Measurements from ENCODE around the gene TK2. TPM values are rescaled to one million over a fixed set of nuclear protein-coding genes. Genes with fewer than 3 reads are reported as not detected.

Gene TK2
- total and polyA plus RNA-seq, 2 donors (not counting 1 experiment from before 2014, with no cell fraction given): 34.8 to 73.7 TPM

DNA sequence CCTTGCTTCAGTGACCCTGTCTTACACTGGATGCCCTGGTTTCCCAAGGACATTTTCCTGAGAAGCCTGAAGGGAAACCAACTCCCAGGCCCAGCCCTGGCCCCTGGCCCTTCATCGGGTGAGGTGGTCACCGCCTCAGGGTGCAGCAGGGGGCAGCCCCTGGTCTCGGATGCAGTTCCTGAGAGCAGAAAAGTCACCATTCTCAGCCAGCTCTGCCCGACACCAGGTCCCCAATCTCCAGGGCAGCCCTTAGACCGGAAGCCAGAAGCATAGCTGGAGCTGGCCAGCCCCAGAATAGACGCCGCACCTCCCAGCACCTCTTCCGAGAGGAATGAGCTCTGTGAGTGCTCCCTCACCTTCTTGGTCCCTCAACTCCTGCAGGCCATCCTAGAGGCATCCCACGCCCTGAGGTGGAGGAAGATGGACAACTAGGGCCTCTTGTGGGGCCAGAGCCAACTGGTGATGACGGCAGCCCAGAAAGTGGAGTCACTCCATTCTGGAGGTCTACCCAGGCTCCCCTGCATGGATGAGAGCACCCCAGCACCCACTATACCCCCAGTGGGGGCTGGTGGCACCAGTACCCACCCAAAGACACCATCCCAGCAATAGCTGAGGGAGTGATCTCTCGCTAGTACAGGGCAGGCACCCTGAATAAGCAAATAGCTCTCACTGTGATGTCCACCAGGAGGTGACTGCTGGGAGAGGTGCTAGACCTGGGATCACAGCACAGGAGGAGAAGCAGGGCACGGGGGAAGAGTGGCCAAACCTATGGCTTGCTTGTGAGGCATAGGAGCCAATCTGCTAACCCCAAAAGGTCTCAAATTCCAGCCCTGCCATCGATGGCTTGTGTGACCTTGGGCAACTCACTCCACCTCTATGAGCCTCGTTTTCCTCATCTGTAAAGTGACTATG is 56.2 kb downstream of the TK2 start:
- no peaks in the 10 kb centered on the region for H3K36me3 ChIP-seq (ENCODE audit: control insufficient read depth, insufficient read depth, low read length)

DNA sequence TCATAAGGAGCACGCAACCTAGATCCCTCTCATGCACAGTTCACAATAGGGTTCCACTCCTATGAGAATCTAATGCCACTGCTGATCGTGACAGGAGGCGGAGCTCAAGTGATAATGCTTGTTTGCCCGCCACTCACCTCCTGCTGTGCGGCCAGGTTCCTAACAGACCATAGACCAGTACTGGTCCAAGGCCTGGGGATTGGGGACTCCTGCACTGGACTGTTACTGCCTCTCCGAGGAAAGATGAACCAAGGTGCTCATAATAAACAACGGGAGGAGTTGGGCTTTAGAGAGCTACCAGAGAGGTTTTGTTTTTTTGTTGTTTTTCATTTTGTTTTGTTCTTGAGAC is 58.2 kb downstream of the TK2 start:
- H3K27me3 ChIP-seq (ENCODE audit: control insufficient read depth, insufficient read depth, low read length): no peaks in the 10 kb centered on the region
- no peak overlapping the region for H3K4me2 ChIP-seq (ENCODE audit: extremely low read depth, insufficient read depth, low read length)
- H3K36me3 ChIP-seq (ENCODE audit: control insufficient read depth, insufficient read depth, low read length): no peaks in the 10 kb centered on the region
- H4K20me1 ChIP-seq (ENCODE audit: control insufficient read depth, extremely low read depth, insufficient read depth, low read length): no peaks in the 10 kb centered on the region
- peaks cover 4% of the 10 kb centered on the region for H3K4me1 ChIP-seq (ENCODE audit: control insufficient read depth, extremely low read depth, insufficient read depth, low read length)
- no peaks in the 10 kb centered on the region for H3K79me2 ChIP-seq (ENCODE audit: control insufficient read depth, insufficient read depth, low read length)
- H3K4me3 ChIP-seq (replicated peaks in 1 of 4; ENCODE audit: control extremely low read depth in 1 of 4, insufficient read depth in 1 of 4, low read depth in 3 of 4, low read length in 4 of 4): no peak overlapping the region
- H3K9ac ChIP-seq (ENCODE audit: insufficient read depth, low read length): no peak overlapping the region
- H2AFZ ChIP-seq (ENCODE audit: low read length): no peak overlapping the region
- no peak for TF ChIP-seq EZH2 (IDR thresholded peaks at IDR 0.05; ENCODE audit: low read length, missing control alignments)
- TF ChIP-seq, protein P1, sequence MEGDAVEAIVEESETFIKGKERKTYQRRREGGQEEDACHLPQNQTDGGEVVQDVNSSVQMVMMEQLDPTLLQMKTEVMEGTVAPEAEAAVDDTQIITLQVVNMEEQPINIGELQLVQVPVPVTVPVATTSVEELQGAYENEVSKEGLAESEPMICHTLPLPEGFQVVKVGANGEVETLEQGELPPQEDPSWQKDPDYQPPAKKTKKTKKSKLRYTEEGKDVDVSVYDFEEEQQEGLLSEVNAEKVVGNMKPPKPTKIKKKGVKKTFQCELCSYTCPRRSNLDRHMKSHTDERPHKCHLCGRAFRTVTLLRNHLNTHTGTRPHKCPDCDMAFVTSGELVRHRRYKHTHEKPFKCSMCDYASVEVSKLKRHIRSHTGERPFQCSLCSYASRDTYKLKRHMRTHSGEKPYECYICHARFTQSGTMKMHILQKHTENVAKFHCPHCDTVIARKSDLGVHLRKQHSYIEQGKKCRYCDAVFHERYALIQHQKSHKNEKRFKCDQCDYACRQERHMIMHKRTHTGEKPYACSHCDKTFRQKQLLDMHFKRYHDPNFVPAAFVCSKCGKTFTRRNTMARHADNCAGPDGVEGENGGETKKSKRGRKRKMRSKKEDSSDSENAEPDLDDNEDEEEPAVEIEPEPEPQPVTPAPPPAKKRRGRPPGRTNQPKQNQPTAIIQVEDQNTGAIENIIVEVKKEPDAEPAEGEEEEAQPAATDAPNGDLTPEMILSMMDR (conservative IDR thresholded peaks at IDR 0.05 in 1 of 2, IDR thresholded peaks at IDR 0.05 in 1 of 2; ENCODE audit: low read depth in 1 of 2, low read length in 2 of 2): no peak
- DNase-seq (ENCODE audit: low read depth in 2 of 2): no peak
- no peak overlapping the region for H3K27ac ChIP-seq (ENCODE audit: insufficient read depth, low read length)
- no peaks in the 10 kb centered on the region for H3K9me3 ChIP-seq (ENCODE audit: control insufficient read depth, insufficient read depth, low read depth, low read length)

More for the DNA sequence above, 56.2 kb downstream of the TK2 start:
- DNase-seq (ENCODE audit: low read depth in 2 of 2): no peak
- Histone ChIP-seq H4K20me1 (ENCODE audit: control insufficient read depth, extremely low read depth, insufficient read depth, low read length) (no peaks in the 10 kb centered on the region), H3K9ac (ENCODE audit: insufficient read depth, low read length) (no peak overlapping the region), H3K4me2 (ENCODE audit: extremely low read depth, insufficient read depth, low read length) (no peak overlapping the region), H3K27ac (ENCODE audit: insufficient read depth, low read length) (no peak overlapping the region), H3K4me3 (replicated peaks in 1 of 4; ENCODE audit: control extremely low read depth in 1 of 4, insufficient read depth in 1 of 4, low read depth in 3 of 4, low read length in 4 of 4) (no peak overlapping the region), H3K9me3 (ENCODE audit: control insufficient read depth, insufficient read depth, low read depth, low read length) (no peaks in the 10 kb centered on the region), H3K27me3 (ENCODE audit: control insufficient read depth, insufficient read depth, low read length) (no peaks in the 10 kb centered on the region), H3K79me2 (ENCODE audit: control insufficient read depth, insufficient read depth, low read length) (no peaks in the 10 kb centered on the region), H3K4me1 (ENCODE audit: control insufficient read depth, extremely low read depth, insufficient read depth, low read length) (no peaks in the 10 kb centered on the region), H2AFZ (ENCODE audit: low read length) (no peak overlapping the region)
- no peak for TF ChIP-seq EZH2 (IDR thresholded peaks at IDR 0.05; ENCODE audit: low read length, missing control alignments)
- TF ChIP-seq, protein P1 (conservative IDR thresholded peaks at IDR 0.05 in 1 of 2, IDR thresholded peaks at IDR 0.05 in 1 of 2; ENCODE audit: low read depth in 1 of 2, low read length in 2 of 2): no peak

DNA sequence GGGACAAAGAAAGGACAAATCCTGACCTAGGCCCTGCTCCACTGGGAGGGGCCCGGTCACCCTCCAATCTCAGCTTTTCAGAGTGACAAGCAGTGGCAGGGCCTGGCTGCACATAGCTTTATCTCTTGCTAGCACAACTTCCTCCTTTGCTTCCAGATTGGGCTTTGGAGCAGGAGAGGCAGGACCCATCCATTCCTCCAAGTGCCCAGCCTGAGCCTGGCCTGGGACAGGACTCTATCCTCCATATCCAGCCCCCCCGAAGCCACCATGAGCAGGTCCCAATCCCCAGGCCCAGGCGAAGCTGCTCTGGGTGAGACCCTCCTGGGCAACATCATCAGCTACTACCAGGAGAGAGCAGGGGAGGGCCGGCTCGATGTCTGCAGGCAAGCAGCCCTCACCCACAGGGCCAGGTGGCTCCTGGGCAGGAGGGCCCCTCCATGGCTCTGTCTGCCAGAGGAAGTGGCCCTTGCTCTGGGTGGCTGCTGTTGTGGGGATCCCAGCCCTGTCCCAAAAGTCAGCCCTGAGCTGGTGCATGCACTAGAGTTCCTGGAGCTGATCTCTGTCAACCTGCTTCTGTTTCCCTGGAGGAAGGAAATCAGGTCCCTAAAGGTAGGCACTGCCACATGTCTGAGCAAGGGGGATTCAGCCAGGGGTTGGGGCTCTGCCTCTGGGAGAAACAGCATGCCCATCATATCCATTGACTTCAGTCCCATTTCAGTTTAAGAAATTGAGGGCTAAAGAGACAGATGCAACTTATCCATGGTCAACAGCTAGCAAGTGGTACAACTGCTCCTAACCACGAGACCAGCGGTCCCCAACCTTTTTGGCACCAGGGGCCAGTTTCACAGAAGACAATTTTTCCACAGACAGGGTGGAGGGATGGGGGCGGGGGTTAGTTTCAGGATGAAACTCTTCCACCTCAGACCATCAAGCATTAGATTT is 58.9 kb downstream of the TK2 start:
- no peak overlapping the region for H3K9ac ChIP-seq (ENCODE audit: insufficient read depth, low read length)
- H2AFZ ChIP-seq (ENCODE audit: low read length): no peak overlapping the region
- H3K4me2 ChIP-seq (ENCODE audit: extremely low read depth, insufficient read depth, low read length): no peak overlapping the region
- H3K4me1 ChIP-seq (ENCODE audit: control insufficient read depth, extremely low read depth, insufficient read depth, low read length): peaks cover 6% of the 10 kb centered on the region
- no peak for DNase-seq (ENCODE audit: low read depth in 2 of 2)
- TF ChIP-seq EZH2 (IDR thresholded peaks at IDR 0.05; ENCODE audit: low read length, missing control alignments): no peak
- TF ChIP-seq, protein P1 (conservative IDR thresholded peaks at IDR 0.05 in 1 of 2, IDR thresholded peaks at IDR 0.05 in 1 of 2; ENCODE audit: low read depth in 1 of 2, low read length in 2 of 2): no peak
- no peak overlapping the region for H3K27ac ChIP-seq (ENCODE audit: insufficient read depth, low read length)
- no peaks in the 10 kb centered on the region for H4K20me1 ChIP-seq (ENCODE audit: control insufficient read depth, extremely low read depth, insufficient read depth, low read length)
- no peaks in the 10 kb centered on the region for H3K9me3 ChIP-seq (ENCODE audit: control insufficient read depth, insufficient read depth, low read depth, low read length)
- no peaks in the 10 kb centered on the region for H3K27me3 ChIP-seq (ENCODE audit: control insufficient read depth, insufficient read depth, low read length)
- H3K79me2 ChIP-seq (ENCODE audit: control insufficient read depth, insufficient read depth, low read length): no peaks in the 10 kb centered on the region
- H3K4me3 ChIP-seq (replicated peaks in 1 of 4; ENCODE audit: control extremely low read depth in 1 of 4, insufficient read depth in 1 of 4, low read depth in 3 of 4, low read length in 4 of 4): no peak overlapping the region
- H3K36me3 ChIP-seq (ENCODE audit: control insufficient read depth, insufficient read depth, low read length): no peaks in the 10 kb centered on the region

Measured in fibroblast of lung (primary cell).